ENCODE measurements around the gene CEMP1. TPM values are rescaled to one million over a fixed set of nuclear protein-coding genes. Genes with fewer than 3 reads are reported as not detected.

Gene CEMP1
- total RNA-seq, 1 experiment from 2014 or later, result 0.68 TPM

- Mint-ChIP-seq H3K27me3 (ENCODE audit: insufficient read depth, unreplicated experiment) (no peaks in the 10 kb centered on the region), H3K27ac (ENCODE audit: unreplicated experiment) (no peak overlapping the region), H3K4me1 (ENCODE audit: low read depth, unreplicated experiment) (peaks cover 6% of the 10 kb centered on the region), H3K36me3 (ENCODE audit: insufficient read depth, unreplicated experiment) (peaks cover 10% of the 10 kb centered on the region), H3K4me3 (ENCODE audit: unreplicated experiment) (no peak overlapping the region), H3K9me3 (ENCODE audit: unreplicated experiment) (no peaks in the 10 kb centered on the region)
- intact Hi-C loops (cut with micrococcal nuclease; ENCODE audit: unreplicated experiment), result no loop called here
- ChIA-PET CTCF (no interaction called here), POLR2A (no interaction called here)
- no peaks in the 10 kb centered on the region for H3K36me3 ChIP-seq (ENCODE audit: control insufficient read depth, insufficient read depth, low read length)
- TF ChIP-seq, protein P1, sequence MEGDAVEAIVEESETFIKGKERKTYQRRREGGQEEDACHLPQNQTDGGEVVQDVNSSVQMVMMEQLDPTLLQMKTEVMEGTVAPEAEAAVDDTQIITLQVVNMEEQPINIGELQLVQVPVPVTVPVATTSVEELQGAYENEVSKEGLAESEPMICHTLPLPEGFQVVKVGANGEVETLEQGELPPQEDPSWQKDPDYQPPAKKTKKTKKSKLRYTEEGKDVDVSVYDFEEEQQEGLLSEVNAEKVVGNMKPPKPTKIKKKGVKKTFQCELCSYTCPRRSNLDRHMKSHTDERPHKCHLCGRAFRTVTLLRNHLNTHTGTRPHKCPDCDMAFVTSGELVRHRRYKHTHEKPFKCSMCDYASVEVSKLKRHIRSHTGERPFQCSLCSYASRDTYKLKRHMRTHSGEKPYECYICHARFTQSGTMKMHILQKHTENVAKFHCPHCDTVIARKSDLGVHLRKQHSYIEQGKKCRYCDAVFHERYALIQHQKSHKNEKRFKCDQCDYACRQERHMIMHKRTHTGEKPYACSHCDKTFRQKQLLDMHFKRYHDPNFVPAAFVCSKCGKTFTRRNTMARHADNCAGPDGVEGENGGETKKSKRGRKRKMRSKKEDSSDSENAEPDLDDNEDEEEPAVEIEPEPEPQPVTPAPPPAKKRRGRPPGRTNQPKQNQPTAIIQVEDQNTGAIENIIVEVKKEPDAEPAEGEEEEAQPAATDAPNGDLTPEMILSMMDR (IDR thresholded peaks at IDR 0.05; ENCODE audit: insufficient read depth in 1 of 2, low read depth in 1 of 2, low read length in 1 of 2, severe bottlenecking in 1 of 2, unreplicated experiment in 1 of 2), result no peak
- no peaks in the 10 kb centered on the region for H3K9me3 ChIP-seq
- no peak overlapping the region for H3K4me3 ChIP-seq (ENCODE audit: low read depth, low read length)
- no peaks in the 10 kb centered on the region for H3K27me3 ChIP-seq (replicated peaks; ENCODE audit: control insufficient read depth, insufficient read depth, low read length)
- no peak for DNase-seq
- no TSS peak for BruUV-seq (replicated peaks)
- H3K4me1 ChIP-seq, result 0 out of 2 replicates have a peak, but pooled peaks cover 8% of the 10 kb centered on the region
These were observed 32.5 kb downstream of the CEMP1 start for GRCh38 chr16:2498531-2499253.

GRCh38 chr16:2497695-2498484 lies 33.3 kb downstream of the CEMP1 start:
- Histone ChIP-seq H3K27me3 (replicated peaks; ENCODE audit: control insufficient read depth, insufficient read depth, low read length) (no peaks in the 10 kb centered on the region), H3K36me3 (ENCODE audit: control insufficient read depth, insufficient read depth, low read length) (no peaks in the 10 kb centered on the region), H3K4me3 (ENCODE audit: low read depth, low read length) (no peak overlapping the region), H3K4me1 (0 out of 2 replicates have a peak, but pooled peaks cover 4% of the 10 kb centered on the region), H3K9me3 (no peaks in the 10 kb centered on the region)
- no peak overlapping the region for H3K4me3 Mint-ChIP-seq (ENCODE audit: unreplicated experiment)
- H3K27ac Mint-ChIP-seq (ENCODE audit: unreplicated experiment), result no peak overlapping the region
- H3K27me3 Mint-ChIP-seq (ENCODE audit: insufficient read depth, unreplicated experiment), result no peaks in the 10 kb centered on the region
- BruUV-seq (replicated peaks), result no TSS peak
- POLR2A ChIA-PET, result no interaction called here
- intact Hi-C loops (cut with micrococcal nuclease; ENCODE audit: unreplicated experiment), result no loop called here
- peaks cover 10% of the 10 kb centered on the region for H3K36me3 Mint-ChIP-seq (ENCODE audit: insufficient read depth, unreplicated experiment)
- TF ChIP-seq, protein P1 (IDR thresholded peaks at IDR 0.05; ENCODE audit: insufficient read depth in 1 of 2, low read depth in 1 of 2, low read length in 1 of 2, severe bottlenecking in 1 of 2, unreplicated experiment in 1 of 2), result no peak
- no peak for DNase-seq
- no peaks in the 10 kb centered on the region for H3K9me3 Mint-ChIP-seq (ENCODE audit: unreplicated experiment)
- peaks cover 6% of the 10 kb centered on the region for H3K4me1 Mint-ChIP-seq (ENCODE audit: low read depth, unreplicated experiment)
- CTCF ChIA-PET, result no interaction called here

GRCh38 chr16:2497116-2497630 lies 34.0 kb downstream of the CEMP1 start:
- BruUV-seq (replicated peaks), result no TSS peak
- Histone ChIP-seq H3K9me3 (no peaks in the 10 kb centered on the region), H3K4me3 (ENCODE audit: low read depth, low read length) (no peak overlapping the region), H3K36me3 (ENCODE audit: control insufficient read depth, insufficient read depth, low read length) (no peaks in the 10 kb centered on the region), H3K27me3 (replicated peaks; ENCODE audit: control insufficient read depth, insufficient read depth, low read length) (no peaks in the 10 kb centered on the region), H3K4me1 (no peaks in the 10 kb centered on the region)
- ChIA-PET CTCF (interaction anchor here (0.6 kb wide), 1 partner anchor 15 kb away, joined by 3 read pairs; no protein-coding TSS in a partner anchor), POLR2A (no interaction called here)
- H3K36me3 Mint-ChIP-seq (ENCODE audit: insufficient read depth, unreplicated experiment), result peaks cover 10% of the 10 kb centered on the region
- no peak overlapping the region for H3K27ac Mint-ChIP-seq (ENCODE audit: unreplicated experiment)
- no peak for DNase-seq
- H3K27me3 Mint-ChIP-seq (ENCODE audit: insufficient read depth, unreplicated experiment), result no peaks in the 10 kb centered on the region
- no peaks in the 10 kb centered on the region for H3K9me3 Mint-ChIP-seq (ENCODE audit: unreplicated experiment)
- intact Hi-C loops (cut with micrococcal nuclease; ENCODE audit: unreplicated experiment), result no loop called here
- TF ChIP-seq, protein P1 (IDR thresholded peaks at IDR 0.05; ENCODE audit: insufficient read depth in 1 of 2, low read depth in 1 of 2, low read length in 1 of 2, severe bottlenecking in 1 of 2, unreplicated experiment in 1 of 2), result no peak
- H3K4me1 Mint-ChIP-seq (ENCODE audit: low read depth, unreplicated experiment), result peaks cover 6% of the 10 kb centered on the region
- no peak overlapping the region for H3K4me3 Mint-ChIP-seq (ENCODE audit: unreplicated experiment)
